ENCODE data around the gene FAM193B.

Gene FAM193B

GRCh38 chr5:177507596-177508220 is 46.7 kb downstream of the FAM193B start:
- Histone ChIP-seq H3K4me3 (peak overlapping the region; percentile 54), H3K27ac (no peak overlapping the region)
- TF ChIP-seq, protein P1, sequence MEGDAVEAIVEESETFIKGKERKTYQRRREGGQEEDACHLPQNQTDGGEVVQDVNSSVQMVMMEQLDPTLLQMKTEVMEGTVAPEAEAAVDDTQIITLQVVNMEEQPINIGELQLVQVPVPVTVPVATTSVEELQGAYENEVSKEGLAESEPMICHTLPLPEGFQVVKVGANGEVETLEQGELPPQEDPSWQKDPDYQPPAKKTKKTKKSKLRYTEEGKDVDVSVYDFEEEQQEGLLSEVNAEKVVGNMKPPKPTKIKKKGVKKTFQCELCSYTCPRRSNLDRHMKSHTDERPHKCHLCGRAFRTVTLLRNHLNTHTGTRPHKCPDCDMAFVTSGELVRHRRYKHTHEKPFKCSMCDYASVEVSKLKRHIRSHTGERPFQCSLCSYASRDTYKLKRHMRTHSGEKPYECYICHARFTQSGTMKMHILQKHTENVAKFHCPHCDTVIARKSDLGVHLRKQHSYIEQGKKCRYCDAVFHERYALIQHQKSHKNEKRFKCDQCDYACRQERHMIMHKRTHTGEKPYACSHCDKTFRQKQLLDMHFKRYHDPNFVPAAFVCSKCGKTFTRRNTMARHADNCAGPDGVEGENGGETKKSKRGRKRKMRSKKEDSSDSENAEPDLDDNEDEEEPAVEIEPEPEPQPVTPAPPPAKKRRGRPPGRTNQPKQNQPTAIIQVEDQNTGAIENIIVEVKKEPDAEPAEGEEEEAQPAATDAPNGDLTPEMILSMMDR (IDR thresholded peaks at IDR 0.05): no peak
- no peak for DNase-seq (ENCODE audit: low spot score)

GRCh38 chr5:177507165-177507564 is 47.2 kb downstream of the FAM193B start:
- DNase-seq (ENCODE audit: low spot score): no peak
- Histone ChIP-seq H3K27ac (no peak overlapping the region), H3K4me3 (no peak overlapping the region)
- TF ChIP-seq, protein P1 (IDR thresholded peaks at IDR 0.05): no peak

DNA sequence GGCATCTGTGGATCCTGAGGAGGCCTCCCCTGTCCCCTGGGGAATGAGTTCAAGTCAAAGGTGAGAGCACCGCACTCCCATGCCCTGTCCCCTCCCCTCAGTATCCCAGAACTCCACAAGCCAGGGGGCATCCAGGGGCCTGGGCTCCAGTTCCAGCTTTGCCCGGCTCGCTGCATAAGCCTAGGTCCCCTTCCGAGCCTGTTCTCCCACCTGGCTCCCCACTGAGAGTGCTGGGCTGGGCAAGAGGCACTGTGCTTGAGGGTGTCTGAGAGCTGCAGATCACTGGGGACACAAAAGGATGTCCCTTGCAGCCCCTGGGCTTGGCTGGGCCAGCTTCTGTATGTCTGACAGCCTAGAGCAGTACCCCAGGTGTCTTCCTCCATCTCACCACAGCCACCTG is 49.3 kb downstream of the FAM193B start:
- no peak overlapping the region for H3K4me3 ChIP-seq
- no peak overlapping the region for H3K27ac ChIP-seq
- no peak for DNase-seq (ENCODE audit: low spot score)
- TF ChIP-seq, protein P1 (IDR thresholded peaks at IDR 0.05): no peak

GRCh38 chr5:177504086-177505056 is 50.0 kb downstream of the FAM193B start:
- DNase-seq (ENCODE audit: low spot score): no peak
- TF ChIP-seq, protein P1 (IDR thresholded peaks at IDR 0.05): no peak
- Histone ChIP-seq H3K27ac (no peak overlapping the region), H3K4me3 (no peak overlapping the region)

- no peak overlapping the region for H3K4me3 ChIP-seq
- TF ChIP-seq, protein P1 (IDR thresholded peaks at IDR 0.05): no peak
- no peak for DNase-seq (ENCODE audit: low spot score)
- H3K27ac ChIP-seq: no peak overlapping the region
These were observed 50.8 kb downstream of the FAM193B start for GRCh38 chr5:177503351-177504085.

- no peak overlapping the region for H3K4me3 ChIP-seq
These were observed 51.5 kb downstream of the FAM193B start for GRCh38 chr5:177502886-177503285.

More at GRCh38 chr5:177502886-177503285, 51.5 kb downstream of the FAM193B start:
- DNase-seq (ENCODE audit: low spot score): no peak
- TF ChIP-seq, protein P1 (IDR thresholded peaks at IDR 0.05): no peak
- no peak overlapping the region for H3K27ac ChIP-seq

All from coronary artery (tissue), 2 donors.